OCI-LY7 (cell line): ENCODE results near the gene KRT79.

ENCODE experiments used
- CTCF ChIP-seq: fragments of 200-600 bp; sonication (generic); conservative IDR thresholded peaks from 2 replicates; pipeline ENCODE4 v1.5.1; 2014; ENCODE audit warnings: mild to moderate bottlenecking, antibody characterized with exemption, low read length, moderate library complexity, mixed read lengths
- EZH2phosphoT487 ChIP-seq: fragments of 200-600 bp; sonication (generic); IDR thresholded peaks from 2 replicates; pipeline ENCODE4 v1.6.1; 2018; ENCODE audit warnings: low read depth, borderline replicate concordance, mild to moderate bottlenecking, mixed run types, antibody characterized with exemption, low read length, moderate library complexity, mixed read lengths

- peak; percentile 96 for TF ChIP-seq CTCF
- no peak for TF ChIP-seq EZH2phosphoT487
These were observed 36.5 kb upstream of the KRT79 start for GRCh38 chr12:52870361-52871290.
